ENCODE results near the gene CPNE5. TPM values are rescaled to one million over a fixed set of nuclear protein-coding genes. Genes with fewer than 3 reads are reported as not detected.

The CPNE5 gene
- total RNA-seq, 2 experiments from 2014 or later, result 0.19 to 0.28 TPM

- POLR2A ChIA-PET, result interaction anchor here (0.6 kb wide), 1 partner anchor 171 kb away, joined by 3 read pairs; no protein-coding TSS in a partner anchor
- H3K4me3 ChIP-seq (ENCODE audit: low read length), result no peak overlapping the region
- no peaks in the 10 kb centered on the region for H3K4me1 Mint-ChIP-seq (ENCODE audit: low read depth)
- DNase-seq, result no peak
- no peaks in the 10 kb centered on the region for H3K9me3 ChIP-seq (ENCODE audit: control insufficient read depth in 1 of 2, insufficient read depth in 1 of 2, low read length in 2 of 2)
- H3K9me3 Mint-ChIP-seq, result no peaks in the 10 kb centered on the region
- H3K27ac Mint-ChIP-seq, result no peak overlapping the region
- TF ChIP-seq CTCF (IDR thresholded peaks at IDR 0.05), result no peak
- no peak for ATAC-seq (ENCODE audit: poor library complexity)
- H3K27ac ChIP-seq (ENCODE audit: low read depth in 1 of 2, low read length in 2 of 2), result no peak overlapping the region
- no peaks in the 10 kb centered on the region for H3K27me3 Mint-ChIP-seq
- intact Hi-C loops (cut with DNase I, micrococcal nuclease), result no loop called here
- H3K36me3 Mint-ChIP-seq (ENCODE audit: low read depth), result no peaks in the 10 kb centered on the region
- H3K4me1 ChIP-seq (ENCODE audit: insufficient read depth, low read length), result peaks cover 5% of the 10 kb centered on the region
- CTCF ChIA-PET, result no interaction called here
- H3K27me3 ChIP-seq (ENCODE audit: control insufficient read depth in 1 of 2, insufficient read depth in 2 of 2, low read length in 2 of 2), result no peaks in the 10 kb centered on the region
- no peaks in the 10 kb centered on the region for H3K36me3 ChIP-seq (ENCODE audit: insufficient read depth, low read length)
- no peak overlapping the region for H3K4me3 Mint-ChIP-seq
Measured at GRCh38 chr6:36817176-36817817, 21.9 kb downstream of the CPNE5 start.

- ATAC-seq (ENCODE audit: poor library complexity) (no peak), DNase-seq (no peak)
- Mint-ChIP-seq H3K27me3 (no peaks in the 10 kb centered on the region), H3K36me3 (ENCODE audit: low read depth) (no peaks in the 10 kb centered on the region), H3K4me3 (no peak overlapping the region), H3K4me1 (ENCODE audit: low read depth) (no peaks in the 10 kb centered on the region), H3K27ac (no peak overlapping the region), H3K9me3 (no peaks in the 10 kb centered on the region)
- CTCF ChIA-PET, result no interaction called here
- H3K36me3 ChIP-seq (ENCODE audit: insufficient read depth, low read length), result no peaks in the 10 kb centered on the region
- POLR2A ChIA-PET, result no interaction called here
- no peaks in the 10 kb centered on the region for H3K27me3 ChIP-seq (ENCODE audit: control insufficient read depth in 1 of 2, insufficient read depth in 2 of 2, low read length in 2 of 2)
- H3K9me3 ChIP-seq (ENCODE audit: control insufficient read depth in 1 of 2, insufficient read depth in 1 of 2, low read length in 2 of 2), result no peaks in the 10 kb centered on the region
- intact Hi-C loops (cut with DNase I, micrococcal nuclease), result no loop called here
- no peak overlapping the region for H3K4me3 ChIP-seq (ENCODE audit: low read length)
- H3K27ac ChIP-seq (ENCODE audit: low read depth in 1 of 2, low read length in 2 of 2), result no peak overlapping the region
- no peaks in the 10 kb centered on the region for H3K4me1 ChIP-seq (ENCODE audit: insufficient read depth, low read length)
- no peak for TF ChIP-seq CTCF (IDR thresholded peaks at IDR 0.05)
Measured at GRCh38 chr6:36815962-36816735, 23.1 kb downstream of the CPNE5 start.

- H3K27me3 Mint-ChIP-seq, result no peaks in the 10 kb centered on the region
- H3K36me3 ChIP-seq (ENCODE audit: insufficient read depth, low read length), result no peaks in the 10 kb centered on the region
- H3K4me1 Mint-ChIP-seq (ENCODE audit: low read depth), result no peaks in the 10 kb centered on the region
- ChIA-PET POLR2A (no interaction called here), CTCF (no interaction called here)
- no peaks in the 10 kb centered on the region for H3K36me3 Mint-ChIP-seq (ENCODE audit: low read depth)
- no peaks in the 10 kb centered on the region for H3K9me3 Mint-ChIP-seq
- H3K4me3 ChIP-seq (ENCODE audit: low read length), result no peak overlapping the region
- H3K4me1 ChIP-seq (ENCODE audit: insufficient read depth, low read length), result no peaks in the 10 kb centered on the region
- intact Hi-C loops (cut with DNase I, micrococcal nuclease), result no loop called here
- no peak overlapping the region for H3K27ac ChIP-seq (ENCODE audit: low read depth in 1 of 2, low read length in 2 of 2)
- H3K4me3 Mint-ChIP-seq, result no peak overlapping the region
- TF ChIP-seq CTCF (IDR thresholded peaks at IDR 0.05), result no peak
- DNase-seq (no peak), ATAC-seq (ENCODE audit: poor library complexity) (no peak)
- no peak overlapping the region for H3K27ac Mint-ChIP-seq
- no peaks in the 10 kb centered on the region for H3K9me3 ChIP-seq (ENCODE audit: control insufficient read depth in 1 of 2, insufficient read depth in 1 of 2, low read length in 2 of 2)
- H3K27me3 ChIP-seq (ENCODE audit: control insufficient read depth in 1 of 2, insufficient read depth in 2 of 2, low read length in 2 of 2), result no peaks in the 10 kb centered on the region
Measured at GRCh38 chr6:36814249-36814648, 25.0 kb downstream of the CPNE5 start.
